GM21825 (cell line): ENCODE results near the gene PTGFRN.

Experiments
- ATAC-seq: cut with Tn5 transposase; IDR thresholded peaks from one replicate; pipeline ENCODE4 v1.9.1; 2021; ENCODE audit warnings: mild to moderate bottlenecking, moderate library complexity; ENCODE audit not compliant: unreplicated experiment

PTGFRN gene

DNA sequence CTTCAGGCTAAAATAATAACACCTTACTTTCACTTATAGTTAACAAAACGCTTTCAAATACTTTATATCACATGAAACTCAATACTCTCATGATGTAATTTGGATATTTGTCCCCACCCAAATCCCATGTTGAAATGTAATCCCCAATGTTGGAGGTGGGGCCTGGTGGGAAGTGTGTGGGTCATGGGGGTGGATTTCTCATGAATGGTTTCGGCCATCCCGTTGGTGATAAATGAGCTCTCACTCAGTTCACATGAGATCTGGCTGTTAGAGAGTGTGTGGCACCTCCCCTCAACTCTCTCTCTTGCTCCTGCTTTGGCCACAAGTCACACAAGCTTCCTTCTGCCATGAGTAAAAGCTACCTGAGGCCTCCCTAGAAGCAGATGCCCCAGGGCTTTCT, 22.5 kb upstream of the PTGFRN start:
- no peak for ATAC-seq

DNA sequence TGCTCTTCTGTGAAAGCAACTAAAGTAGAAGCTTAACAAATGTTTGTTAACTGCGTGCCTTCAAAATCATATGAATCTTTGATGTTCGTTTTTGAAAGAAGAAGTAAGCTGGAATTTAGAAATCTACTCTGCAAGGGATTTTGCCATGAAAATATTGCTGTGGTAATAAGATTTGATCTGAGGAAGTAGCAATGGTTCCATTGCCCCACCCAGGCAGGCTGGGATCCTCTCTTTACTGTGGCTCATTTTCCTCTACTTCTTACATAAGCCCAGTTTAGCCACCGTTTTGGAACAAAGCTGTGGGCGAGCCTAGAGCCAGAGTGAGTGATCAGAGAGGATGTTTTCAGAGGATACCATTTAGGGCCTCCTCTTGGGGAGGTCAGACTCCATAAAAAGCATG, 20.3 kb upstream of the PTGFRN start:
- ATAC-seq, result no peak

DNA sequence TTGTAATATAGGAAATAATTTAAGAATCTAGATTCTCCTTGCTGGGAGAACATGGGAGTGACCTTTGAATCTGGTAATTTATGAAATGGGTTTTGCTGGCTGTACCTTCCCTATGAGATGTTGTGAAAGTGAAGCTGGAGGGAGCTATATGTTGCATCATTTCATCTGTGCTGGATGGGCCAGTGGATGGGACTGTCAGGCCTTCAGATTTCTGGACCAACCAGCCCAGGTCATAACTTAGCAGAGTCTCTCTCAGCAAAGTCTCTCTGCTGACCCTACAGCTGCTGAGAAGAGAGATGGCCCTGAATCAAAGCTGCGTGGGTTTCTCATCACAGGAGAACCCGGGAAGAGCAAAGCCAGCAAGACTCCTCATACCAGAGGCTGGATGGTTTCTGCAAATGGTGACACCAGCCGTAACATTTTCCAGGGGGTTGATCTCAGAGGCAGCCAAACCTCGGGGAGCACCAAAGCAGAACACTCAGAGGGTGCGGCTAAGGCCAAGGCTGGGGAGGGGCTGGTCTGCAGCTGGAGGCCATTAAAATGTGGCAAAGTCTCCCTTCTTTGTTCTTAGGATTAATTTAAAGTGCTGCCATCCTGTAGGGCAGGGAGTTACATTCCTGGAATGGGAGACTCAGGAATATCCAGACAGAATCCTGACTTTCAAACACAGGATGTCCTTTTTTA, 18.2 kb upstream of the PTGFRN start:
- ATAC-seq, result no peak

DNA sequence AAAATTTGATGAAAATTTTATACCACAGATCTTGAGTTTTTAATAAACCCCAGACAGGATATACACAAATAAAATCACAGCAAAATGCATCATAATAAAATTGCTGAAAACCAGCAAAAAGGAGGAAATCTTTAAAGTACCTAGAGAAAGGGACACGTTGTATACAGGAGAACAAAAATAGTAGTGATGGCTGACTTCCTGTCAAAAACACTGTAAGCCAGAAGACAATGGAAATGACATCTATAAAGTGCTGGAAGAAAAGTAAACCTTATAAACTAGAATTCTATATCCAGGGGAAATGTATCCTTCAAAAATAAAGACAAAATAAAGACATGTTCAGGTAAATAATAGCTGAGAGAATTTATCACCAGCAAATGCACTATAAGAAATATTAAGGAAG, 14.6 kb upstream of the PTGFRN start:
- ATAC-seq, result no peak

DNA sequence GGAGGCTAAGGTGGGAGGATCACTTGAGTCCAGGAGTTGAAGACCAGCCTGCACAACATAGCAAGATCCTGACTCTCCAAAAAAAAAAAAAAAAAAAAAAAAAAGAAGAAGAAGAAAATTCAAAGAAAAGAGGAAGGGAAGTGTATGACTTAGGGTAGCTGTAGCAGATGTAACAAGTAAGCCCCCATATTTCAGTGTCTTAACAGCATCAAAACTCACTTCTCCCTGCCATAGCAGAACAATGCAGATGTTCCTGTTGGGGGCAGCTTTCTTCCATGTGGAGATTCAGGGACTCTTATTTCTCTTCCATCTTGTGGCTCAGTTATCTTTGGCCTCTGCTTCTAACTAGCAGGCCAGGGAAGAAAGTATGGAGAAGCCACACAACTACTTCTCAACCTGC, 10.2 kb upstream of the PTGFRN start:
- ATAC-seq, result no peak

DNA sequence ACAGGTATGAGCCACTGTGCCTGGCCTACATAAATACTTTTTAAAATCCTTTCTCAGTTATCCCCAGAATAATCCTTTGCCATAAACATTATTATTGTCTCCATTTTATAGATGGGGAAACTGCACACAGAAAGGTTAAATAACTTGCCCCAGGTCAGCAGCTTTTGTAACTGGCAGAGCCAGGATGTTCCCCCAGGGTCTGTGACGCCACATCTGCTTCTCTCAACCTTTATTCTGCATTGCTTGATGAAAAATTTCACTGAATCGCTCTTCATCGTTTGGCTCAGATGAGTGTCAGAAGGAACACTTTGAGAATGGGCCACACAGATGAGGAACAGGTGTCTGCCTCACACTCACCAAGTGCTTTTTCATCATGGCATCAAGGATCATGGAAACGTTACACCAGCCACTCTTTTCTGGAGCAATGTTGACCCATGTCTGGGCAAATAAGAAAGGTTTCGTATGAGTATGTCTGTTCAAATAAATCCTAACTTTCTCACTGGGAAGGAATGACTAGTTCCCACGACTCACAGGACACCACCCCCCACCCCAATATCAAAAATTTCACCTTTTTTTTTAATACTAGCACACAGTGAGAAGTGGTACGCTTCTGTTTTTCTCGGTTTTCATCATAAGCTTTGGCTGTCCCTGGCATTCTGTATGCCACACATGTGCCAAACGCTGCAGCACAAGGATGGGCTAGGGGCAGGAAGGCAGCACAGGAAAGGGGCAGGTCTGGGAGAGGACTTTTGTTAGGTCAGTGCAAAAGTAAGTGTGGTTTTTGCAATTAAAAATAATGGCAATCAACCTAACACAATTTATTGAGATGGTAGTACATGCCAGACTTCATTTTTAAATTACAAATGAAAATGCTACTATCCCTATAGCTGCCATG, 9.0 kb upstream of the PTGFRN start:
- ATAC-seq, result no peak

DNA sequence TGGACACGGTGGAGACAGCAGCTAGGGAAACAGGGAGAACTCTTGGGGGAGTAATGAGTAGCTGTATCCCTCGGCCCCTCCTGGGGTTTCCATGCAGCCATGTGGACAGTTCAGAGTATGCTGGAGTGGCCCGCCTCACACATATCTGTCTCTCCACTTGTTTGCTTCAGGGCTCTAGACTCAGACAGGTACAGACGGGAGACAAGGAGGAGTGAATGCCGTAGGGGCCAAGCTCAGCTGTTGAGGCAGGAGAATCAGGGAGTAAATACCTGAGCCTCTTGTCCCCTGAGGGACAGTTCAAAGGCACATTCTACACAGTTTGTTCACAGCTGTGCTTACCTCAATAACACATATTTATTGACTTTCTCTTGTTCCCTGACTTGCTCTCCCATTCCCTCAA, 7.7 kb upstream of the PTGFRN start:
- ATAC-seq, result no peak

DNA sequence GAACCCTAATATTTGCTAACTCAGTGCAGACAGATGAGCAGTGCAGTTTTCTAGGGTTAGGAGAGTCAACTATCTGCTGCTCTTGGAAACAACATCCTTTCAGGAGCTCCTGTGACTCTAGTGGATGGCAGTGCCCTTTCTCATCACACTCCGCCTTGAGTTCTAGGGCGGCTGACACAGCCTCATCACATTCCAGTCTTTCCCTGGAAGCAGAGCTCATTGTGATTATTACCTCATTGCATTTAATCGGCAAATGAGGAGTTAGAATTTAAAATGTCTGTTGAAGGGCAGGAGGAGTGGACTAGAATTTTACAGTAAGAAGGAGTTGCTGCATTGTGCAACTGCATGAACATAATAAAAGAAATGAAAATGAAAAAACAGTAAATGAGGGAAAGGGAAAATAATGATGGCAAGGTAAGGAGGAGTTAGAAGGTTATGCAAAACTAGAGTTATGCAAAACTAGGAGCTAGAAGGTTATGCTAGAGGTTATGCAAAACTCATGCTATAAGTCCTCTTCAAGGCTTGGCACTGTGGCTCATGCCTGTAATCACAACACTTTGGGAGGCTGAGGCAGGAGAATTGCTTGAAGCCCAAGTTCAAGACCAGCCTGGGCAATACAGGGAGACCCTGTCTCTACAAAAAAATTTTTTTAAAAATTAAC, 6.9 kb upstream of the PTGFRN start:
- no peak for ATAC-seq

DNA sequence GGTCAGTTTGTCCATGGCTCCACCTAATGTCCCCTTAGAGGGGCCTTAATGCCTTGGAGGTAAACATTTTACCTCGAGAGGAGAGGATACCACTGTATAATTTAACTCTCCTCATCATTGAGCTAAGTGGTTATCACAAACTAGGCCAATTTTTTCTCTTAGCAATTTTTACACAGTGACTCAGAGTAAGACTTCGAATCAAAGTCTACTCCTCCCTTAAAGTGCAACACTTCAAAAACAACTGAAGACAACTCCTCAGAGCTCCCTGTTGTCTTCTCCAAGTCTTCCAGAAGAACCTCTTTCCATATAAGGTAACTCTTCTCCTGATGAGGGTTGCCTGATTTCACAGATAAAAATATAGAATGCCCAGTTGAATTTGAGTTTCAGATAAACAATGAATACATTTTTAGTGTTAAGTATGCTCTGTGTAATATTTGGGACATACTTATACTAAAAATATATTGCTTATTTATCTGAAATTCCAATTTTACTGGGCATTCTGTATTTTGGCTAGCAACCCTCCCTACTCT, 4.9 kb upstream of the PTGFRN start:
- no peak for ATAC-seq

DNA sequence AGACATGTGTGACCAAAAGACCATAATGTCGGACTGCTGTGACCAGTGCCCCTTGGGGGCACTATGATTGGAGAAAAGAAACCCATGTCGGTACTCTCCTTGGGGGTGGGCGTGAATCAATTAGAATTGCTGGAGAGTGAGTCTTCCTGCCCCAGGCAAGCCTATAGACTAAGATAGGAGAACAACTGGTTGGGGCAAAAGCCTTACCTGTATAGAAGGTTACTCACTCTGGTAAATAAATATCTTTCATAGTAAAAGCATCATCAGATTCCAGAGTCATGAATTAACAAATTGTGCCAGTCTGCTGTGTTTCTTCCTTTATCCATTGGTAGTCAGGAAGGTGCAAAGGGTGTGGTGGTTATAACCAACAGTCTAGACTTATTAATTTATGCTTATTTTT, 2.9 kb upstream of the PTGFRN start:
- no peak for ATAC-seq

DNA sequence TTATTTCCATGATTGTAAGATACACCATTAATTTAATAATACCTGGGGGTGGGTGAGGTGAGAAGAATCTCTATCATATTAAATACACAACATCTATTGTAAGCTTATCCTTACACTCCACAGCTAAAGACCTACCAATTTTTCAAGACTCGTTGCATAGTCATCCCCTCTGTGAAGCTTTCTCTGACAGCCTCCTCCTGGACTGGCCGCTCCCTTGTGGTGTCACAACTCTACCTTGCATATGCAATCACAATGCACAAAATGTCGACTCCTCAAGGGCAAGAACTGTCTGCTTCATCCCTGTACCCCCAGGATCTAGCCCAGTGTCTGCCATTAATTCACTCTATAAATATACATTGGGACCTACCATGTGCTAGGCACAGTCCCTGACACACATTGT, 2.4 kb upstream of the PTGFRN start:
- no peak for ATAC-seq

DNA sequence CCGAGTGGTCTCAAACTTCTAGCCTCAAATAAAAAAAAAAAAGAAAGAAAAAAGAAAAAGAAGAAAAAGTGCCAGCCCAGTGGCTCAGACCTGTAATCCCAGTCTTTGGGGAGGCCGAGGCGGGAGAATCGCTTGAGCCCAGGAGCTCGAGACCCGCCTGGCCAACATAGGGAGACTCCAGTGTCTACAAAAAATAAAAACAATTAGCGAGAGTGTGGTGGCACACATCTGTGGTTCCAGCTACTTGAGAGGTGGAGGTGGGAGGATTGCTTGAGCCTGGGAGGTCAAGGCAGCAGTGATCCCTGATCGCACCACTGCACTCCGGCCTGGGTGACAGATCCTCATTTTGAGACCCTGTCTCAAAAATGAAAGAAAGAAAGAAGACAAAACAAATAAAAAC, 1.4 kb upstream of the PTGFRN start:
- ATAC-seq, result no peak

DNA sequence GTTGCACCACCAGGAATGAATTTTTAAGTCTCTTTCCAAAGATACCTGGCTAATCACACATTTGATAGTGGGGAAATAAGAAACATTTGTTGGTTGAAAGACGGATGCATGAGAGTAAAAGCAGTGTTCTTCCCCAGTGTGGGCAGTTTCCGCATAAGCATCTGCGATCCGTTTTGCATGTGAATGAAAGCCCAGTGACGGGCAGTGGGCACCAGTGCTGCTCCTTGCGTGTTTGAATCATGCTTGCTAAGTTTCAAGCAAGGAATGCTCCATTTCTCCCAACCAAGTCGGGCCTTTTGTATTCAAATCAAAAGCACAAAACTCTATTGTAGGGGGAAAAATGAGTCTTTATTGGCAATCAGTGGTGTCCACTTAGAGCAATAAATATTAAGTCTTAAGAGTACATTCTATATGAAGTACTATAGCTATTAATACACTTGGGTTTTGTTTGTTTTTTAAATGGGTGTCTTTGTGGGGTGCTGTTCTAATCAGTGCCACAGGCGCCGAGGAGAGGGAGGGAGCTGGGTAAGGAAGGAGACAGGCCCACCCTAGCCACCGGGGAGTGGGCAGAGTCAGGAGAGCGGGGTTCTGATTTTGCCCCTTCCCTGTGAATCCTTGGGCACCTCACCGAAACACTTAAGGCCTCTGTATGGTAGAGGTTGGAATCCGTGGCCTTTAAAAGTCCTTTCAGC, 750 bp upstream of the PTGFRN start:
- no peak for ATAC-seq

DNA sequence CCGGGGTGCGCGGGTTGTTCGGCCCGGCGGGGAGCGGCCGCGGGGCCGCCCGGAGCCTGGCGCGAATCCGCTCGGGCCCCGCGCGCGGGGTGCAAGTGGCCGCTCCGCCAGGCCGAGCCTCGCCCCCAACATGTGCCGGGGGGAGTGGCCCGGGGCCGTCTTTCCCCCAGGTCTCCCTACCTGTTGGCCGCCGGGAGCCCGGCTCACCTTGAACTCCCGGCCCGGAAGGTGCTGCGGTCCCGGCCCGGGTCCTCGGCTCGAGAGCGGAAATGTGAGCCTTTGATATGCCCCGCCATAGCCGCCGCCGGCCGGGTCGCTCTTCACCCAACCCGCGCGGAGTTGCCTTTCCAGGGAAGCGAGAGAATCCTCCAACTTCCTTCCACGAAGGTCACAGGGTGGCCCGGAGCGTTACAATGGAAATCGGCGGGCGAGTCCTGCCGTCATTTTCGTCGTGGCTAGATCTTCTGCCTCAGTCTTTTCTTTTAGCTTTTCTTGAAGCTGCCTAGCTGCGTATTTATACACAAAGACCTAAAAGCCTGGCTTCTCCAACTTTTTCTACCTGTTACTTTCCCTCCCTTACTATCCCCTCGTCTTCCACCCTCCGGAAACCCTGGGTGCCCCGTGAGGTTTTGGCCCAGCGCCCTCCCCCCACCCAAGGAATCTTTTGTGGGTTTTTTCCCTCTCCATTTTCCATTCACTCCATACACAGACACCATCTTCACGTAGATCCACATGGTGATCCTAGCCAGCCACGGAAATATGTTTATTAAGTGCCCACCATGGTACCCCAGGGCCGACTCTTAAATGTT, 867 bp downstream of the PTGFRN start:
- no peak for ATAC-seq

DNA sequence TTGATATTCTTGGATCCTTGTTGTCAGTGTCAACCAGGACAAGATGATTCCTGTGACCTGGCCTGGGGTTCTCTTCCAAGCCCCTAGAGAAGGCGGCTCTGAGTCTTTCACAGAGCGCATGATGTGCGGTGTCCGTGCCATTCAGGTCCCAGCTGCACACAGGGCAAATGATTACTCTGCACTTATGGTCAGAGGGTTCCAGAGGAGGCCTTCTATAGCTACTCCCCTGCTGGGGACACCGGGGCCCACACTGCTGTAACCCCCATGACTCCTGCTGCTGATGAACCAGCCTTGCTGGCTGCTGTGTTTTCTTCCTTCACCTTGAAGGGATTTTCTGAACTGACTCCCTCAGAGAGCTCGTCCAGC, 1.5 kb downstream of the PTGFRN start:
- ATAC-seq, result no peak

DNA sequence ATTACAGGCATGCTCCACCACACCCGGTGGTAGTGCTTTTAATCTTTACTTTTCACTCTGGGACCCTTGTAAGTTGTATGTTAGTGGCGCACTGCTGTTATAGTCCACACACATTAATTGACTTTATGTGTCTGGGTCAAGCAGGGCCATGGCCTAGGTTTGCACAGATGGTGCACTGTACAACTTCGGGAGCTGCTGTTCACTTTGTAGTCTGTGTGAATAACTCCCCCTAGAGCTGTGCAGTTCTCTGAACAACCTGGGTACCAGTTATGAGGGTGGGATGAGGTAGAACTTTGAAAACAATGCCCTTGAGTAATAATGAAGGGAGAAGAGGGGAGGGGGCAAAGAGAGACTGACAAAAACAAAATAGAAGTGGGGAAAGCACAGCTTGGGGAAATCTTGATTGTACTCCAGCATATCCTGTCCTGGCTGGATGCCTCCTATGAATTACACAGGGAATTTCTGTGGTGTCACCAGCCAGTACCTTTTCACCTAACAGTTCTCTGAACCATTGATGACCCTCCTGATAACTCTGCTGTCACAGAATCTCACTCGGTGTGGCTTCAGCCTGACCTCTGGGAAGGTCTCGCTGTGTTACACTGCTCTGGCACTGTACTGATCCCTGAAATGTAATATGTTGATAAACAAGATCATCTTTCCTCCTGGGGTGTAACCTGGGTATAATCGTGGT, 2.2 kb downstream of the PTGFRN start:
- no peak for ATAC-seq

DNA sequence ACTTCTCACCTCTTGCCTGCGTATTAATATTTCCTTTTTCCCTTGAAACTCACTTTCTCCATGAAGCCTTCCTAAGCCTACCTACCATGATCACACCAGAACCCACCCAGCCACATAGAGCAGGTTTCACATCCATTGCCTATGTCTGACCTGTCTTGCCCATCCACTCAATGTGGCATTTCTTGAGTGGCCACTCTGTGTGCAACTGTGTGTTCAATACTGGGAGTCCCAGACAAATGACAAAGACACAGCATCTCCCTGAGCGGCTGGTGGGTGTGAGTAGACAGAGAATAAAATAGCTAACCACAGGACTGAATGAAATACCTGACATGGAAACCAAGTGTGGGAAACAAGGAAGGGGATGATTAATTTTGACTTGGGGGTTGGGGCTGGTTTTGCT, 3.1 kb downstream of the PTGFRN start:
- no peak for ATAC-seq

DNA sequence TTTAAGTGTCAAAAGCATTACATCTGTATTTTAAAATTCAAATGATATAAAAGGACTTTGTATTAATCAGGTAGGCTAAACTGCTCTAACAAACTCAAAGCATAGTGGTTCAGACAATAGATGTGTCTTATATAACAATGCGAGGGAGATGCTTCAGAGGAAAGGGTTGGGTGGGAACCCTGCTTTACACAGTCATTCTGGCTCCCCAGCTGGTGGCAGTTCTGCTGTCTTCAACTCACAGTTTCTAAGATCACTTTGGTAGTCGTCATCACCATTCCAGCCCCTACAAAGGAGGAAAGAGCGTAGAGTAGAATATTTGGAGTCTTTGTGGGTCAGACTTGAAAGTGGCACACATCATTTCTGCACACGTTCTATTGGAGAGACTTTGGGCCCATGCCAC, 4.2 kb downstream of the PTGFRN start:
- no peak for ATAC-seq

DNA sequence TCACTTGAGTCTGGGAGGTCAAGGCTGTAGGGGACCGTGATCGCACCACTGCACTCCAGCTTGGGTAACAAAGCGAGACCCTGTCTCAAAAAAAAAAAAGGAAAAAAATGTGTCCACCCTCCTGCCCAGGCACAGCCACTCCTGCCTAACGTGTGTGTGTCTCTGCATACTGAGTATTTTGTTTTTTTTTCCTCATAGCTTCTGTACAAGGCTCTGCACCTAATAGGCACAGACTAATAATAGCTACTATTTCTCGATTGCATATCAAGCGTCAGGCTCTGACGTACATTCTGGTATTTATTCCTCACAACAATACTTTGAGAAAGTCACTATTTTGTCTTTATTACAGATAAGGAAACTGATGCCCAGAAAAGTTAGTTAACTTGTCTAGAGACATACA, 5.0 kb downstream of the PTGFRN start:
- ATAC-seq, result no peak
